ENCODE results near the gene NLRC5. TPM values are rescaled to one million over a fixed set of nuclear protein-coding genes. Genes with fewer than 3 reads are reported as not detected.
A peak's percentile ranks its signal among the peaks of the same experiment; 100 is the strongest.

NLRC5 gene
- total RNA-seq, 6 experiments from 2014 or later, result 18.2 to 26.2 (median 21.7) TPM

DNA sequence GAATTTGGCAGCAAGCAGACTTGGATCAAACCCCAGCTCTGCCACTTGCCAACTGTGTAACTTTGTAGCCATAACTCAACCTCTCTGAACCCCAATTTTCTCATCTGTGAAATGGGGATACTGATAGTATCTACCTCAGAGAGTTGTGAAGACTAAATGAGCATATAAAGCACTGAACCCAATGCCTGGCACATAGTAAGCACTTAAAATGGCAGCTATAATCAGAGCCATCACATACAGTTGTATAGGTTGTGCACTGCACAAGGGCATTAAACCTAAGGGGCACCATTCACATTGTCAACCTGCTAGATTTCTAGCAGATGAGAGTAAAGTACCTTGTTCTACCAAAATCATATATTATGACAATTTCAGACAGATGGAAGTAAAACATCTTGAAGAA is 92.4 kb downstream of the NLRC5 start:
- no peaks in the 10 kb centered on the region for H3K9me3 Mint-ChIP-seq
- H3K27me3 Mint-ChIP-seq (ENCODE audit: insufficient read depth), result peaks cover under 1% of the 10 kb centered on the region; the same call in 1 of the 2 replicates
- H3K36me3 Mint-ChIP-seq (ENCODE audit: low read depth), result peaks cover 3% of the 10 kb centered on the region; the same call in 1 of the 2 replicates
- no peak overlapping the region for H3K27ac Mint-ChIP-seq
- peaks cover 8% of the 10 kb centered on the region for H3K4me1 Mint-ChIP-seq (ENCODE audit: low read depth)
- no peak overlapping the region for H3K4me3 Mint-ChIP-seq
- DNase-seq, result no peak
- TF ChIP-seq, protein P1, sequence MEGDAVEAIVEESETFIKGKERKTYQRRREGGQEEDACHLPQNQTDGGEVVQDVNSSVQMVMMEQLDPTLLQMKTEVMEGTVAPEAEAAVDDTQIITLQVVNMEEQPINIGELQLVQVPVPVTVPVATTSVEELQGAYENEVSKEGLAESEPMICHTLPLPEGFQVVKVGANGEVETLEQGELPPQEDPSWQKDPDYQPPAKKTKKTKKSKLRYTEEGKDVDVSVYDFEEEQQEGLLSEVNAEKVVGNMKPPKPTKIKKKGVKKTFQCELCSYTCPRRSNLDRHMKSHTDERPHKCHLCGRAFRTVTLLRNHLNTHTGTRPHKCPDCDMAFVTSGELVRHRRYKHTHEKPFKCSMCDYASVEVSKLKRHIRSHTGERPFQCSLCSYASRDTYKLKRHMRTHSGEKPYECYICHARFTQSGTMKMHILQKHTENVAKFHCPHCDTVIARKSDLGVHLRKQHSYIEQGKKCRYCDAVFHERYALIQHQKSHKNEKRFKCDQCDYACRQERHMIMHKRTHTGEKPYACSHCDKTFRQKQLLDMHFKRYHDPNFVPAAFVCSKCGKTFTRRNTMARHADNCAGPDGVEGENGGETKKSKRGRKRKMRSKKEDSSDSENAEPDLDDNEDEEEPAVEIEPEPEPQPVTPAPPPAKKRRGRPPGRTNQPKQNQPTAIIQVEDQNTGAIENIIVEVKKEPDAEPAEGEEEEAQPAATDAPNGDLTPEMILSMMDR (IDR thresholded peaks at IDR 0.05), result no peak

DNA sequence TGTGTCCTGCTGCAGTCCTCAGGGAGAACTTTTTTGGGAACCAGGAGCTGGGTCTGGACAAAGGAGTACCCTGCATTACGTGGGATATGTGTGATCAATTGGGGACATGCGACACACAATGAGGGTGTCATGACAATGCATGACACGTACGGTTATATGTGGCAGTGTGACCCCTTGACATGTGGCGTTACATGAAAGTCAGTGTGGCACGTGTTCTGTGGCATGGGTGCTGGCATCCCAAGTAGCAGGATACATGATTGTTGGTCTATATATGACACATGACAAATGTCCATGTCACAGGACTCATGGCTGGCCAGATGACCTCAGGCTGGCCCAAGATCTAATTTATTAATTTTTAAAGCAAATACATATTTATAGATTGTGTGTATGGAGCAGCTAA is 93.3 kb downstream of the NLRC5 start:
- H3K4me3 Mint-ChIP-seq, result no peak overlapping the region
- peaks cover 9% of the 10 kb centered on the region for H3K27me3 Mint-ChIP-seq (ENCODE audit: insufficient read depth)
- no peaks in the 10 kb centered on the region for H3K9me3 Mint-ChIP-seq
- H3K36me3 Mint-ChIP-seq (ENCODE audit: low read depth), result no peaks in the 10 kb centered on the region; the same call in 1 of the 2 replicates
- peaks cover 8% of the 10 kb centered on the region for H3K4me1 Mint-ChIP-seq (ENCODE audit: low read depth)
- H3K27ac Mint-ChIP-seq, result no peak overlapping the region
- no peak for DNase-seq
- TF ChIP-seq, protein P1 (IDR thresholded peaks at IDR 0.05), result no peak

DNA sequence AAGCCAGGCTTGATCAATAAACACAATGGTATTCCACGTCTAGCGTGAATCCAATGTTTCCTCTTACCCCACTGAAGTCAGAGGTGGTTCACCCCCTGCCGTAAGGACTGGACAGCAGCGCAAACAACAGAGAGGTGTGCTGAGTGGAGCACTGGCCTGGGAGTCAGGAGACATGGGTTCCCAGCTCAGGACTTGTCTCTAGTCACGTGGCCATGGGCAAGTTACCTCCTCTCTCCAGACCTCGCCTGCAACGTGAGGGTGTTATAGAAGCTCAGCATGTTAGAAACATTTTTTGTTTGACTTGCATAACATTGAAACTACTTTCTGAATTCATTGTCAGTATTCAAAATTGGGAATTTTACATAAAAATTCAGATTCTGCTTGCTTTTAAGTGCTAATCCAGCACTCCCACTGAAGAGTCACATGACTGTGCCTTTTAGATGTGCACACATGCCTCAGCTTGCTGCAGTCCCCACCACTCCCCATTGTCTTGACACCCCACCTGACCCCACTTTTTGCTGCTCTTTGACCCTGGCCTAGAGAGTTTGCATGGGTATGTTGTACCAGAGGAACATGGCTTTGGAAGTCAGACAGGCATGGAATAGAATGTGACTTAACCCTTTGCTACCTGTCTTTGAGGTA is 94.2 kb downstream of the NLRC5 start:
- Mint-ChIP-seq H3K36me3 (ENCODE audit: low read depth) (no peaks in the 10 kb centered on the region; the same call in 1 of the 2 replicates), H3K27ac (no peak overlapping the region), H3K4me3 (no peak overlapping the region), H3K4me1 (ENCODE audit: low read depth) (peaks cover 8% of the 10 kb centered on the region), H3K27me3 (ENCODE audit: insufficient read depth) (peaks cover 9% of the 10 kb centered on the region), H3K9me3 (no peaks in the 10 kb centered on the region)
- TF ChIP-seq, protein P1 (IDR thresholded peaks at IDR 0.05), result no peak
- DNase-seq, result no peak

DNA sequence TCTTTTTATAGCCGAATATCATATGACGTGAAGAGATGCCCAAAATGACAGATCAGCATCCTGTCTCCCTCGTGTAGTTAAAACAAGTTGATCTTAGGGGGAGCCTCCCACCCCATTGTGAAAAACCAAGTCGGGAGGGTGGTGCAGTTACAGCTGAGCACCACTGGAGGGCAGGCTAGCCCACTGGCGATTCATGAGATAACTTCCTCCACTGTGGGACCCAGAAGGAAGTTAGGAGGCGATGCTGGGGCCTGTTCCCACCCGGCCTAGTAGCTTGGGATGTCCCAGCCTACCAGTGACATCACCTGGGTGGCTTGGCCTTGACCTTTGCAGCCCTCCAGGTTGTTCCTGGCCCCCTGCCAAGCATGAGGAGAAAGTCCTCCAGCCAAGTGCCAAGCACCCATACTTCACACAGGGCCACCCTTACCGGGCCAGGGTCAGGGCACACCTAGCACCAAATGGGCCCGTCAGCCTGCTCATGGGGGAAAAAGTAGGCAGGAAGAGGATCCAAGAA is 95.0 kb downstream of the NLRC5 start:
- no peaks in the 10 kb centered on the region; the same call in 1 of the 2 replicates for H3K36me3 Mint-ChIP-seq (ENCODE audit: low read depth)
- H3K27ac Mint-ChIP-seq, result no peak overlapping the region
- H3K27me3 Mint-ChIP-seq (ENCODE audit: insufficient read depth), result peaks cover 9% of the 10 kb centered on the region
- TF ChIP-seq, protein P1 (IDR thresholded peaks at IDR 0.05), result peak; percentile 100
- DNase-seq, result peak; percentile 57
- H3K9me3 Mint-ChIP-seq, result no peaks in the 10 kb centered on the region
- no peak overlapping the region for H3K4me3 Mint-ChIP-seq
- peaks cover 8% of the 10 kb centered on the region for H3K4me1 Mint-ChIP-seq (ENCODE audit: low read depth)

DNA sequence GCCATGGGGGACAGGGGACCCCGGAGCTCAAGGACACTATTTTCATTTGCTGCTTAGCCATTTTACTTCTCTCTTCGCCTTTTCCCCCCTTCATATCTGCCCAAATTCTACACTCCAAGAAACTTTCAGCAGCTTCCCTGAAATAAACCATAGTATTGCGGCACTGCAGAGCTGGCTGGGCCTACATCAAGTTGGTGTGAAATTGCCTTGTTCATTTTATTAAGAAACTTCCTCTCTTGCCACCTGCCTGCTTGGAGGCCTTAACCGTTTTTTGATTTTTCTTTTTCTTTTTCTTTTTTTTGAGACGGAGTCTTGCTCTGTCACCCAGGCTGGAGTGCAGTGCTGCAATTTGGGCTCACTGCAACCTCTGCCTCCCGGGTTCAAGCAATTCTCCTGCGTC is 95.6 kb downstream of the NLRC5 start:
- Mint-ChIP-seq H3K36me3 (ENCODE audit: low read depth) (no peaks in the 10 kb centered on the region), H3K4me1 (ENCODE audit: low read depth) (peaks cover 8% of the 10 kb centered on the region), H3K9me3 (no peaks in the 10 kb centered on the region), H3K4me3 (no peak overlapping the region), H3K27me3 (ENCODE audit: insufficient read depth) (peaks cover 9% of the 10 kb centered on the region), H3K27ac (no peak overlapping the region)
- TF ChIP-seq, protein P1 (IDR thresholded peaks at IDR 0.05), result no peak
- no peak for DNase-seq

Measured in HFFc6 (cell line).